NCI-H128 (cell line): ENCODE data around the gene ARFRP1.

Source experiments
- DNase-seq: peaks from one replicate; lab custom pipeline; 2025; ENCODE audit not compliant: unreplicated experiment; lab: John Stamatoyannopoulos, UW

Gene ARFRP1

DNA sequence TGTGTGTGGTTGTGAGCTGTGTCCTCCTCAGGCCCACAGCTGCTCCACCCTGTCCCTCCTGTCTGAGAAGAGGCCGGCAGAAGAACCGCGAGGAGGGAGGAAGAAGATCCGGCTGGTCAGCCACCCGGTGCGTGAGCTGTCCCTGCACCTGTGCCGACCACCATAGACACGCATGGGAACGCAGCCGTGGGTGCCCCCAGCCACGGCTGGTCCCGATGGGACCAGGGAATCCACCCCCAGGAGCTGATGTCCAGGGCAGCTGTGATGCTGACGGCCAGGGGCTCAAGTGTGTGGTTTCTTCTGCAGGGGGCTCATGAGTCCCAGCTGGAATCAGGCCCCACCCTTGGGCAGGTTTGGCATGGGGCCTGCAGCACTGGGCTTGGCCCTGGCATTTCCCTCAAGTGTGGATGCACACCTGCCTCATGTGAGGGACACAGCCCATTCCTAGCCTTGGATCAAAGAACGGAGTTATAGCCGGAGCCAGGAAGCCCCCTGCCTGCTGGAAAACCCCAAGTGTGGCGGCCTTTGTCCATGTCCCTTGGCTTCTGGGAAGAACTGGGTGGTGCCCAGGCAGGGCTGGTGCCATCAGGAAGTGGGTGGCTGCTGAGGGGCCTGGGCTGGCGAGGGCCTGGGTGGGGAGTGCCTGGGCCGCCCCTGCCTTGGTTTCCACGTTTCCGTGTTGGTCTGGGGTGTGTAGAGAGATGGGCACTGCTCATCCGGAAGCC, 15.9 kb downstream of the ARFRP1 start:
- no peak for DNase-seq

DNA sequence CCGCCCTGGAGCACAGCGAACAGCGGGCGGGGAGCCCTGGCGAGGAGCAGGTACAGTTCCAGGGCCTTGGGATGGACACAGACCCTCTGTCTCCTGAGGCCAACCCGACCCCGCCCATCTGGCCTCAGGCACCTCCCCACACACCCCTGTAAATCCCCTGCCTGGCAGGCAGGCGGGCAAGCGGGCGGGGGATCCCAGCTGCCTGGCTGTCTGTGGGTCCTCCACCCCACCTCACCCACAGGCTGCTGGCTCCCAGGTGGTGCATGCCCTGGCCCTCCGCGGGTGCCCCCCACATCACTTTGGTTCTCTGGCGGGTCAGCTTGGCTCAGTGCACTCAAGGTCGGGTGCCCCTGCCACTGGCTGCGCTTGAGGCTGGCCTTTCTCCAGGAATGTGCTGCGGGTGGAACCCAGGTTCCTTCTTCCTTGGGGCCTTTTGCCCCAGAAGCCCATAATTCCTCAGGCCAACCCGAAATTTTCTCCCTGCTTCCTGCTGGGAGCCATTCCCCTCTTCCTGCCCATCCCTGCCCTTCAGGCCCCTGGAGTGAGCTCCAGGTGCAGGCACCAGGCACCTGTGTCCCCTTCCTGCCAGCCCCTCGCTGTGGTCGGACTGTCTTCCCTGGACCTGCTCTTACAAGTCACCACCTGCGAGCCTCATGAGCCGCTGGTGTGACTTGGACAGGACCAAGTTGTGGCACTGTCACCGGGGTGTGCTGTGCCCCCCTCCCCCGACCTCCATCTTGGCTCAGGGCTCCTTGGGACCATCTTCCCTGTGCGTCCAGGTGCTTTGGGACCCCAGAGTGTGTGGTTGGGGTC, 16.7 kb downstream of the ARFRP1 start:
- DNase-seq: no peak

DNA sequence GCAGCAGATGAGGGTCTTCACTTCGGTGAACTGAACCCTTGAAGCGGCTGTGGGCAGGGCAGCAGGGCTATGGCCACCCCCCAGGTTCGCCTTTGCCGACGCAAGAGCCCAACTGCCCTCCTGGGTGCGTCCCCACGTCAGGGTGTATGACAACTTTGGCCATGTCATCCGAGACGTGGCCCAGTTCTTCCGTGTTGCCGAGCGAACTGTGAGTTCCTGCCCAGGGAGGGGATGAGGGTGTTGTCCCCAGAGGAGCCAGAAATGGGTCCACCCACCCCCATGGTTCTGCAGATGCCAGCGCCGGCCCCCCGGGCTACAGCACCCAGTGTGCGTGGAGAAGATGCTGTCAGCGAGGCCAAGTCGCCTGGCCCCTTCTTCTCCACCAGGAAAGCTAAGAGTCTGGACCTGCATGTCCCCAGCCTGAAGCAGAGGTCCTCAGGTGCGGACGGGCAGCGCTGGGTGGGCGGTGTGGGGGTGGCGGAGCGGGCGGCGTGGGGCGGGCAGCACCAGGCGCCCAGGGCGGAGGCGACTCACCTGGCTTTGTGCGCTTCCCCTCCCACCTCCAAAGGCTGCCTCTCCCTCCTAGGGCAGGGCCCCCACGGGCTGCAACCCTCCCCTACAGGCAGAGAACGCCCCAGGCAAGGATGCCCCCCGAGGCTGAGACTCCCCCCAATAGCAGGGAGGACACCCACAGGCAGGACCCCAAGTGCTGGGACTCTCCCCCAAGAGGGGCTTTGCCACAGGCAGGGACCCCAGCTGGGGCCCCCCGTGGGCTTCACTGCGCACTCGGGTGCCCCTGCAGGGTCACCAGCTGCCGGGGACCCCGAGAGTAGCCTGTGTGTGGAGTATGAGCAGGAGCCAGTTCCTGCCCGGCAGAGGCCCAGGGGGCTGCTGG, 17.5 kb downstream of the ARFRP1 start:
- no peak for DNase-seq

DNA sequence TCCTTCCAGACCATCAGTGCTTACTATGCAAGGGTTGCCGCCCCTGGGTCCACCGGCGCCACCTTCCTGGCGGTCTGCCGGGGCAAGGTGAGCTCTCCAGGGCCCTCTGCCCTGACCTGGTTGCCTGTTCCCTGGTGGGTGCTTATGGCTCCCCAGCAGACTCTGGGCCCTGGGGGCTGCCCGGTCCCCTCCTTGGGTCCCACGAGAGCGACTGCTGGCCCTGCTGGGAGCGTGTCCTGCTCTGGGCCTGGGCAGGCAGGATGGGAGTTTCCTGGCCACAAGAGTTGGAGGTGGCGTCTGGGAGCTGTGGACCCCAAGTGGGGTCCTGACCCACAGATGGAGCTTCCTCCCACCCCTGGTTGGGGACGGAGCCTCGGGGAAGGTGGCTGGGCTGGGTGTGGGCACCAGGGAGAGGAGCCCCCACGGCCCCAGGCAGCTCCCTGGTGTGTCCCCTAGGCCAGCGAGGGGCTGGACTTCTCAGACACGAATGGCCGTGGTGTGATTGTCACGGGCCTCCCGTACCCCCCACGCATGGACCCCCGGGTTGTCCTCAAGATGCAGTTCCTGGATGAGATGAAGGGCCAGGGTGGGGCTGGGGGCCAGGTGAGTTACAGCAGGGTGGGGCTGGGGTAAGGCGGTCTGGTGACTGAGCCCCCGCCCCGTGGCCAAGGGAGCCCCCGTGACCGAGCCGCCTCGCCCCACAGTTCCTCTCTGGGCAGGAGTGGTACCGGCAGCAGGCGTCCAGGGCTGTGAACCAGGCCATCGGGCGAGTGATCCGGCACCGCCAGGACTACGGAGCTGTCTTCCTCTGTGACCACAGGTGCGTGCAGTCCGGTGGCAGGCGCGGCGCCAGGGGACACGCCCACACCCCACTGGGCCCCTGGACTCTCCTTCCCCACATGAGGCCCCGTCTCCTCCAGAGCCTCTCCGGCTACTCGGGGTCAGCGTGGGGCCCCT, 18.5 kb downstream of the ARFRP1 start:
- DNase-seq: no peak

DNA sequence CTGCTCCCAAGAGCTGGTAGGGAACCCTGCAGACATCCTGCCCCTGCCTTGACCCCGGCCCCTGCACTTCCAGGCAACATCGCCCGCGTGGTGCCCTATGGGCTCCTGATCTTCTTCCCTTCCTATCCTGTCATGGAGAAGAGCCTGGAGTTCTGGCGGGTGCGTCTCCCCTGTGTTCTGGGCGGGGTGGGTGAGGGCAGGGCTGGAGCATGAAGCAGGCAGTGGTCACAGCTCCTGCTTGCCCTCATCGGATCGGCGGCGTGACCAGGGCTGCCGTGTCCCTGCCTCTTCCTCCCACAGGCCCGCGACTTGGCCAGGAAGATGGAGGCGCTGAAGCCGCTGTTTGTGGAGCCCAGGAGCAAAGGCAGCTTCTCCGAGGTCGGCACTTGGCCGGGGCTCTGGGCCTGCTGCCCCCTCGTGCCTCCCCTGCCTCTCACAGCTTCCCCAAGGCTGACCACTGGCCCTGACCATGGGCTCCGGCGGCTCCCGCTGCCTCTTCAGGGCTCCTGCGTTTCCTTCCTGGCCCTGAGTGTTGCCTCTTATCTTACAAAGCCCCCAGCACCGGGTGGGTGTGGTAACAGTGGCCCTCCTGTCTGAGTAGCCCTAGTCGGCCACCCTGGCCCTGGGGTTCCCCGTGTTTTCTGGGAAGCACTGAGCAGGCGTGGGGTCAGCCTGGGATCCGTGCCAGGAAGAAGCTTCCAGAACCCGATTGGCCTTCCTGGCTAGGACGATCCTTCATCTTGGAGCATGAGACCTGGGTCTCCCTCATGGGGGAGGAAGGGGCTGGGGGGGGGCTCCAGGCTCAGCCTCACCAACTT, 19.3 kb downstream of the ARFRP1 start:
- no peak for DNase-seq

DNA sequence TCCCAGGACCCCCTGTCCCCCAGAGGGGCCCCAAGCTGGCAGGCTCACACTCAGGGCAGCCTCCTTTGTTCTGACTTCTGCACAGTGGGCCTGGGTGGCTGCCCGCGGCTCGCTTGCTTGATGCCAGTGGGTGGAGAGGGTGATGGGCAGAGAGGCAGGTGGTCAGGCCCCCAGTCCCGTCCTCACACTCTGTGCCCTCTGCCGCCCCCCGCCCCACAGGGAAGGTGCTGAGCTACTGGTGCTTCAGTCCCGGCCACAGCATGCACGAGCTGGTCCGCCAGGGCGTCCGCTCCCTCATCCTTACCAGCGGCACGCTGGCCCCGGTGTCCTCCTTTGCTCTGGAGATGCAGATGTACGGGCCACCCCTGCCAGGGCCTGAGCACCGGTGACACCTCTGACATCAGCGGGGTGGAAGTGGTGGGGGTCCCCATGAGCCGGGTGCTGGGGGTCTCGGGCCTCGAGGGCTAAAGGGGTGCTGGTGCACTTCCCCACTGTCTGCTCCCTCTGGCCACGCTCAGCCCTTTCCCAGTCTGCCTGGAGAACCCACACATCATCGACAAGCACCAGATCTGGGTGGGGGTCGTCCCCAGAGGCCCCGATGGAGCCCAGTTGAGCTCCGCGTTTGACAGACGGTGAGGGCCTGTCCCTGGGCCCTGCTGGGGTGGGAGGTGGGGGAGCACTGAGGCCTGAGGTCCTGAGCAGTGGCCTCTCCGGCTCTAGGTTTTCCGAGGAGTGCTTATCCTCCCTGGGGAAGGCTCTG, 20.2 kb downstream of the ARFRP1 start:
- DNase-seq: no peak

DNA sequence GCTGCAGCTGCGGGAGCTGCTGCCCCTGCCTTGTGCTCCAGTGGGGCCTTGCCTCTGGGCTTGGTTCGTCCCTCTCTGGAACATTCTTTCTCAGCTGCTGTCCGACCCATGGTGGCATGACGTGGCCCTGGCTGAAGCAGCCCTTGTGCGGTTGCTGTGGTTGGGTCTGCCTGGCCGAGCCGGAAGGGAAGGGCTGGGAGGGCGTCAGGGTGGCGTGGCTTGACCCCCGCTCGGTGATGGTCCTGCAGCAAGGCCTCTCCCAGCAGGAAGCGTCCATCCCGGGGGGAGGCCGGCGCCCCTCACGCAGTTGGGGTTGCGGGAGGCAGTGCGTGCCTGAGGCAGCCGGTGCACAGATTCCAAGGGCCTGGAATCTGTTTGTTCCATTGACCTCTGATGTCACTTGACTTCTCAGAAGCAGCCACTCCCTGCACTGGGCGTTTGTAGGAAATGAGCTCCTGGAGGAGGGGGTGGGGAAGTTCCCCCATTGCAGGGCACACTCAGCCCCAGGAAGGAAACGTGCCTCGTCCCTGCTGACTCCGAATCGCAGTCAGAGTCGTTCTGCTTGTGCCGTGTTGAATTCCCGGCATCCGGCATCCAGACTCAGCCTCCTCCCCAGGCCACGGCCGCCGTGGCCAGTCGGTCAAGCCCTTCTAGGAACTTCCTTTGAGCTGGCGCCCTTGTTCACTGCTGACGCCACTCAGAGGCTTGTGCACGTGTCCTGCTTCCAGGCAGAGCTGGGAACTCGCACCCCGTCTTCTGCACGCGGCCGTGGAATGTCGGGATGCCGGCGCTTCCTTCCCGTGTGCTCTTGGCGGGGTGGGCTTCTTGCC, 21.1 kb downstream of the ARFRP1 start:
- no peak for DNase-seq

DNA sequence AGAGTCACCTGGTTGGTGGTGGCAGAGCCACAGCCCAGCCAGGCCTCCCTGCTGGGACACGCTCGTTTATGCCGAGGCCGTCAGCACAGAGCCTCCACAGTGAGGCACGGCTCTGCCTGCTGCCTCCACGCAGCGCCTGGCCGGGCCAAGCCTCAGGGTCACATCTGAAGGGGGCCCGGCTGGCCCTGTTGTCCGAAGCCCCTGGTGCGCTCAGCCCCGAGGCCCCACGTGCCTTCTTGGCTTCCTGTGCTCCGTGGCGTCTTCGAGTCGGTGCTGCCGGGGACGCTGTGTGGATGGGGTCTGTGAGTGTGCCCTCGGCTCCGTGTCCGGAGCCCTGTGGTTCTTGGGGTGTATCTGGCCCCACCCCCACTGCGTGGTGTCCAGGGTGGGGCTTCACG, 21.7 kb downstream of the ARFRP1 start:
- DNase-seq: no peak

DNA sequence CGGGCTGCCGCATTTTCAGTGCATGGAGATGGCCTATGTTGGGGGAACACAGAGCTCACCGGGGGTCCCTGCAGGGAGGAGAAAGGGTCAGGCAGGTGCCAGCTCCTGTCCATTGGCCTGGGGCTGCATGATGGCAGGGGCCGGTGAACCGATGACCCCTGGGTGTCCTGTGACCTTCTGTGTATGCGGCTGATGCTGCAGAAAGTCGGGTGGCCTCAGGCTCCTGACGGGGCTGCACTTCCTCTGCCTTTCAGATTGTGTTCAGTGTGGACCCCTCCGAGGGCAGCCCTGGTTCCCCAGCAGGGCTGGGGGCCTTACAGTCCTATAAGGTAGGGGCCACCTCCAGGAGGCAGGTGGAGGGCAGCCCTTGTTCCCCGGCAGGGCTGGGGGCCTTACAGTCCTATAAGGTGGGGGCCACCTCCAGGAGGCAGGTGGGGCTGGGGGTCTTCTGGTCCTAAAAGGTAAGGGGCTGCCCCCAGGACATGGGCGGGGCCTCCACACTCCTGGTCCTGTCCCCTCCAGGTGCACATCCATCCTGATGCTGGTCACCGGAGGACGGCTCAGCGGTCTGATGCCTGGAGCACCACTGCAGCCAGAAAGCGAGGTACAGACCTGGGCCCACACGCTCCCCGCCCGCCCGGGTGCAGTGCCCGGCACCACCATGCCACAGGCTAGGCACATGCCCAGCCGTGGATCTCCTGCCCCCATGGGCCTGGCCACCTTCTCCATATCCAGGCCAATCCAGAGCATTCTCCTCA, 22.3 kb downstream of the ARFRP1 start:
- no peak for DNase-seq

DNA sequence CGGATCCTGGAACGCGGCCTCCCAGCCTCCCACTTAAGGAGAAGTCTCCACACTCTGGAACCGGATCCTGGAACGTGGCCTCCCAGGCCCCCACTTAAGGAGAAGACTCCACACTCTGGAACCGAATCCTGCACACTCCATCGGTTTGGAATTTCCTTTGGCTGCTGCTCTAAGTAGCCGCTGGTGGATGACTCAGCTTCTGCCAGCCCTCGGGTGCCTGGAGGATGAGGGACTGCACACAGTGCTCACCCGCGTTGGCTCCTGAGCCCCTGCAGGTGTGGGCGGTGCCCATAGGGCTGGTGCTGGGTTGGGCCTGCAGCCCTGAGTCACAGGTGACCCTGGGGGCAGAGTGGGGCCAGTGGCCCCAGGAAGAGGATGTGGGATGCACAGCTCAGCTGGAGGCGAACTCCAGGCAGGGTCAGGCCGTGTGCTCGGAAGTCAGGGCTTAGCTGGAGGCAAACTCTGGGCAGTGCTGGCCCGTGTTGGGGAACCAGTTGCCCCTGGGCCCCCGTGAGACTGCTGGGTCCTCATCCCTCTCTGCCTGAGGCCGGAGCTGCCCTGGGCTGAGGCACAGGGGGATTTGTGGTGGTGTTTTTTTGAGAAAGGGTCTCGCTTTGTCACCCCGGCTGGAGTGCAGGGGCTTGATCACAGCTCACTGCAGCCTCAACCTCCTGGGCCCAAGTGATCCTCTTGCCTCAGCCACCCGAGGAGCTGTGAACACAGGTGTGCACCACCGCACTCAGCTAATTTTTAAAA, 25.2 kb downstream of the ARFRP1 start:
- no peak for DNase-seq

DNA sequence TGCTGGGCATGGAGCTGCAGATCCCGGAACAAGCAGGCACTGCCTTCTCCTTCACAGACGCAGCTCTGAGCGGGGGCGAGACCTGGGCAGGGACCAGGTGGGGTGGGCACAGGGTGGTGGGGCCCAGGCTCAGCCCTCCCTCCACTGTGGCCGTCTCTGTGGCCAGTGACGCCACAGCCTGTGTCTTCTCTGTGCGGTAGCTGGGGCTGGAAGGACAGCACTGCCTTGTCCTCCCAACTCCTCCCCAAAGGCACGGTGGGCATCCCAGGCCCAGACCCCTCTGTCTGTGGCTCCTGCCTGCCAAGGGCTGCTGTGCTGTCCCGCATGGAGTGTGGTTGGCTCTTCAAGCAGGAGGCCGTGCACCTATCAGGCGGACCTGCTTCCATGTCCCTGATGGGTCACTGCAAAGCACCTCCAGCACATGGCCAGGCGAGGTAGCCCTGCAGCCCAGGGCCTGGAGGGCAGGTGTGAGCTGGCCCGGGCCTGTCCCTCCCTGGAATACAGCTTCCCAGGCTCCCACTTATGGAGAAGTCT, 26.1 kb downstream of the ARFRP1 start:
- DNase-seq: no peak

DNA sequence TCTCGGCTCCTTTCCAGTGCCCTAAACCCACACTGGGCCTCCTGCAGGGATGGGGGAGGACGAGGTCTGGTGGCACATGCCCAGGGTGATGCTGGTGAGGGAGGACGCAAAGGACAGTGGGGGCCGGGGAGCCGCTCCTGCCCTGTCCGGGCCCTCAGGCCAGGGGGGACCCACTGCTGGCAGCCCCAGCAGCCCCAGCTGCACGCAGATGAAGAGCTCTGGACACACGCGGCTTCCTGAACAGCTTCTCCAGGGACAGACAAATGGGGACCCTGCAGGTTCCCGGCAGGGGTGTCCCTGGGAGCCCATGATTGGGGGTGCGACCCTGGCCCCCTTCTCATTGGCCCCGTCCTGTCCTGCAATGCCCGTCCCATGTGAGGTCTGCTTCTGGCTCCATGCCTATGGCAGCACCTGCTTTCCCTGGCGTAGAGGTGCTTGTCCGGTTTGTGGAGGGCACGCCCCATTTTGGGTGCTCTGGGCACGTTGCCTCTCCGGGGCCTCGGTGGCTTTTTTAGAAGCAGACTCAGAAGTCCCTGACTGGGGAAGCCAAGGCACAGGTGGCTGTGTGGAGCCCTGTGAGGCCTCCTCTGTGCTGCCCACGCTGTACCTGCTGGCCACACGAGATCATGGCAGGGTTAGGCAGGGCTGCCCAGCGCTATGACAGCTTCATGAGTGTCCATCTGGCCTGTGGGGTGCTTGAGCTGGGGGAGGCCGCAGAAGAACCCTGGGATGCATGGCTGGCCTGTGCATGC, 26.7 kb downstream of the ARFRP1 start:
- DNase-seq: no peak

DNA sequence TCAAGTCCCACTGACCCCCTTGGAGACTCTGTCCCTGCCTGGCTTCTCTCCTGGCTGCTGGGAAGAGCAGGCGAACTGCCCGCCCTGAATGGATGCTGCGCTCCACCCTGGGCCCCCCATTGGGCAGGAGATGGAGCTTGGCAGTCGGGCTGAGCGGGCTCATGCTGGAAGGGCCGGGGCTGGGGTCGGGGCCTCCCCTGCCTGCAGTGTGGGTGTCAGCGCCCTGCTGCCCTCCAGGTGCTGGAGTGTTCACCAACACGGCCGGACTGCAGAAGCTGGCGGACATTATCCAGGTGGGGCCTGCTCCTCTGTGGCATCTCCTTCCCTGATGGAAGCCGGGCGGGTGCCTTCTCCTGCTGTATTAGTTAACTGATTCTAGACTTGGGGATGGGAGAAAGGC, 27.3 kb downstream of the ARFRP1 start:
- no peak for DNase-seq

DNA sequence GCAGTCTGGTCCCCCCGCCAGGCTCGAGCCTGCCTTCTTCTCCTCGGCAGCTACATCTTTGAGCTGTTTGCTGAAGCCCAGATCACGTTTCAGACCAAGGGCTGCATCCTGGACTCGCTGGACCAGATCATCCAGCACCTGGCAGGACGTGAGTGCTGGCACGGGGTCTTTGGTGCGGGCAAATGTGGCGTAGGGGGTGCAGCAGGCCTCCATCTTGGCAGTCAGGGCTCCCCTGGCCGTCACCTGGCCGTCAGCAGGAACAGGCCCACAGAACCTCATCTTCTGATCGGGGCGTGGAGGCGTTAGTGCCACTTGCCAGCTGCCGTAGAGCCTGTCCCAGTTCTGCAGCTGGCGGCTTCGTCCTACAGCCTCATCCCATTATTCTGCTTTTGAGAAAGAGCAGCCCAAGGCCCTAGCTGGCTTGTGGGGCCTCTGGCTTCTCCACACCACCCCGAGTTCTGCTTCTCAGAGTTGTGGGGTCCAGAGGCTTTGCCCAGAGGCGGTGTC, 27.9 kb downstream of the ARFRP1 start:
- no peak for DNase-seq
